Tibial nerve (tissue), 4 donors: ENCODE data around the gene CASQ1.

Source experiments
- CTCF ChIP-seq, 5 experiments: fragments of 200-600 bp in 3 of 5; fragments of 450-650 bp in 2 of 5; sonication (generic) in 3 of 5; IDR thresholded peaks; one replicate each; pipeline ENCODE4 v1.5.1; 2016 to 2019; ENCODE audit warnings: antibody characterized with exemption in 5 of 5, mild to moderate bottlenecking in 3 of 5, moderate library complexity in 2 of 5
- EP300 ChIP-seq, 2 donors: sonication (generic); formaldehyde crosslinking; IDR thresholded peaks; one replicate each; pipeline ENCODE4 v1.6.1; 2017; ENCODE audit warnings: antibody characterized with exemption in 2 of 2, mild to moderate bottlenecking in 1 of 2

GRCh38 chr1:160227561-160227960 lies 37.2 kb downstream of the CASQ1 start:
- TF ChIP-seq CTCF (IDR thresholded peaks at IDR 0.05) (no peak), EP300 (IDR thresholded peaks at IDR 0.05) (no peak)
